Thoracic aorta (tissue), 2 donors: ENCODE data around the gene COL4A6. TPM values are rescaled to one million over a fixed set of nuclear protein-coding genes. Genes with fewer than 3 reads are reported as not detected.
"Not testable (repeated sequence)": the region's sequence is repeated elsewhere in the genome, so short reads cannot be mapped to it uniquely, and the experiment has no call there.

Experiments used
- ATAC-seq: fragments of 150-250 bp; one replicate; pipeline ENCODE4 v1.8.0; 2017; ENCODE audit warnings: low read depth; ENCODE audit not compliant: insufficient number of reproducible peaks, low FRiP score
- DNase-seq: peaks from one replicate; pipeline ENCODE4 v3.0.0-alpha.2; 2020; ENCODE audit warnings: low spot score
- H3K27ac ChIP-seq, 2 donors: fragments of 200-600 bp; sonication (generic); 1 replicate in 1 of 2; 2 replicates in 1 of 2; pipeline ENCODE4 v1.5.1; 2016; ENCODE audit warnings: mild to moderate bottlenecking in 2 of 2, moderate library complexity in 2 of 2
- H3K27me3 ChIP-seq: fragments of 200-600 bp; sonication (generic); replicated peaks from 2 replicates; pipeline ENCODE4 v1.6.0; 2016; ENCODE audit warnings: mild to moderate bottlenecking; ENCODE audit not compliant: insufficient read depth
- H3K36me3 ChIP-seq: fragments of 200-600 bp; sonication (generic); one replicate; pipeline ENCODE4 v1.5.1; 2016
- H3K4me1 ChIP-seq, 2 donors: fragments of 200-600 bp; sonication (generic); 1 replicate in 1 of 2; 2 replicates in 1 of 2; pipeline versions ENCODE4 v1.5.1 to v1.6.0; 2016; ENCODE audit warnings: low read depth in 2 of 2, mild to moderate bottlenecking in 1 of 2; ENCODE audit not compliant: control insufficient read depth in 1 of 2
- H3K4me3 ChIP-seq: fragments of 200-600 bp; sonication (generic); 2 replicates; pipeline ENCODE4 v1.5.1; 2016; ENCODE audit warnings: mild to moderate bottlenecking
- H3K9me3 ChIP-seq: fragments of 200-600 bp; sonication (generic); 2 replicates; pipeline ENCODE4 v1.5.1; 2016
- CTCF ChIP-seq: fragments of 200-600 bp; sonication (generic); IDR thresholded peaks from one replicate; pipeline ENCODE4 v1.5.1; 2019; ENCODE audit warnings: antibody characterized with exemption
- total RNA-seq, 2 donors: library from RNA; depleted of rRNA; stranded (reverse); fragments of >200 nt; gene quantifications; one replicate each; pipeline versions ENCODE4 v1.1.0 to v1.2.3, GENCODE V29; 2016

Gene COL4A6
- total RNA-seq, 2 donors from 2014 or later = 1.3 to 2.2 TPM

DNA sequence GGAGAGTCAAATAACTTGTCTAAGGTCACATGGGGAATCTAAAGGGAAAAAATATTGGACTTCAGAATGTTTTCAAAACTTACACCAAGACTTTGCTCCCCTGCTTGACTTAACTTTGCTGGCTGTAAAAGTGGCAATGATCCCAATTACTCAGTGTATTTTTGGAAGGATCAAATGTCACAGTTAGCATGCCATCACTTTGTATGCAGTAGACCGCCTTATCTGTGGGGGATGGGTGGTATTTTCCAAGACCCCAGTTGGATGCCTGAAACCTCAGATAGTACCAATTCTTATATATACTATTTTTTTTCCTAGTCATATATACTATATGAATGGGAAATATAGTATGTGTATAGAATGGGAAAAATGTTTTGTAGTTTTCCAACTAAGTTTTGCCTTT is 53.4 kb downstream of the COL4A6 start:
- no peaks in the 10 kb centered on the region for H3K27me3 ChIP-seq
- H3K4me1 ChIP-seq = no peaks in the 10 kb centered on the region
- DNase-seq (no peak), ATAC-seq (no peak)
- no peak overlapping the region for H3K27ac ChIP-seq
- H3K4me3 ChIP-seq = no peak overlapping the region
- no peaks in the 10 kb centered on the region for H3K36me3 ChIP-seq
- no peak for TF ChIP-seq CTCF
- H3K9me3 ChIP-seq = no peaks in the 10 kb centered on the region

DNA sequence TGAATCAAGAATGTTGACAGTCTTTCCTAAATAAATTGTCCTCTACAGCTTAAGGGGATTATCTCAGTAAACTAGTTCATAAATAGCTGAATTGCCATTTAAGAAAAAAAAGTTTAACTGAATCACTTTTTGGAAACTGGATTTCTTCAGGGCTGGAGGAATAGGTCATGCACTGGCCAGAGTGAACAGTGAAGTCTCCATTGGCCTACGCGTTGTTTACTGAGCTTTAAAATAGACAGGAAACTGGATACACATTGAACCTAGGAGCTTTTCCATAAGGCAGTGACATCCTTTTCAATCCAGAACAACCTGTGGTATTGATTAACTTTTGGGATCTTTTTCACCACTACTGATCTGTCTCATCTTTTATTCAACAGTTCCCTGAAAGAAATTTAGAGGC is 58.0 kb downstream of the COL4A6 start:
- Histone ChIP-seq H3K9me3 (no peaks in the 10 kb centered on the region), H3K4me3 (no peak overlapping the region), H3K36me3 (no peaks in the 10 kb centered on the region), H3K27ac (no peak overlapping the region), H3K27me3 (no peaks in the 10 kb centered on the region), H3K4me1 (no peaks in the 10 kb centered on the region)
- DNase-seq (no peak), ATAC-seq (no peak)
- no peak for TF ChIP-seq CTCF

DNA sequence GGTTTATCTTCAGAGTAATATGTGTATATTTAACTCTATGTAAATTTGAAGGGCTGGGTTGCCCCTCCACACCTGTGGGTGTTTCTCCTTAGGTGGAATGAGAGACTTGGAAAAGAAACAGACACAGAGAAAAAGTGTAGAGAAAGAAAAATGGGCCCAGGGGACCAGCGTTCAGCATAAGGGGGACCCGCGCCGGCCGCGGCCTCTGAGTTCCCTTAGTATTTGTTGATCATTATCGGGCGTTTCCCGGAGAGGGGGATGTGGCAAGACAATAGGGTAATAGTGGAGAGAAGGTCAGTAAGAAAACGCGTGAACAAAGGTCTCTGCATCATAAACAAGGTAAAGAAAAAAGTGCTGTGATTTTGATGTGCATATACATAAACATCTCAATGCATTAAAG is 61.4 kb downstream of the COL4A6 start:
- DNase-seq, H3K4me3 ChIP-seq, H3K27ac ChIP-seq, H3K36me3 ChIP-seq, H3K9me3 ChIP-seq, ATAC-seq, H3K27me3 ChIP-seq, H3K4me1 ChIP-seq: not testable (repeated sequence)

GRCh38 chrX:108375591-108375990 is 62.6 kb downstream of the COL4A6 start:
- not testable (repeated sequence) for H3K9me3 ChIP-seq, H3K27ac ChIP-seq, H3K4me1 ChIP-seq, H3K36me3 ChIP-seq, DNase-seq, H3K27me3 ChIP-seq, H3K4me3 ChIP-seq, ATAC-seq

- DNase-seq = no peak
- ATAC-seq = no peak
- Histone ChIP-seq H3K4me3 (no peak overlapping the region), H3K27me3 (no peaks in the 10 kb centered on the region), H3K4me1 (no peaks in the 10 kb centered on the region), H3K27ac (no peak overlapping the region), H3K36me3 (no peaks in the 10 kb centered on the region), H3K9me3 (no peaks in the 10 kb centered on the region)
- TF ChIP-seq CTCF = no peak
Observed at GRCh38 chrX:108366644-108367406, 71.4 kb downstream of the COL4A6 start.

- no peaks in the 10 kb centered on the region for H3K27me3 ChIP-seq
- no peaks in the 10 kb centered on the region for H3K4me1 ChIP-seq
- no peak overlapping the region for H3K27ac ChIP-seq
Observed at GRCh38 chrX:108362026-108362425, 76.2 kb downstream of the COL4A6 start.

More at GRCh38 chrX:108362026-108362425, 76.2 kb downstream of the COL4A6 start:
- no peak for DNase-seq
- ATAC-seq = no peak
- Histone ChIP-seq H3K9me3 (no peaks in the 10 kb centered on the region), H3K4me3 (no peak overlapping the region), H3K36me3 (no peaks in the 10 kb centered on the region)
- TF ChIP-seq CTCF = no peak
